Measurements from ENCODE around the gene ALDH8A1.

ALDH8A1 gene

DNA sequence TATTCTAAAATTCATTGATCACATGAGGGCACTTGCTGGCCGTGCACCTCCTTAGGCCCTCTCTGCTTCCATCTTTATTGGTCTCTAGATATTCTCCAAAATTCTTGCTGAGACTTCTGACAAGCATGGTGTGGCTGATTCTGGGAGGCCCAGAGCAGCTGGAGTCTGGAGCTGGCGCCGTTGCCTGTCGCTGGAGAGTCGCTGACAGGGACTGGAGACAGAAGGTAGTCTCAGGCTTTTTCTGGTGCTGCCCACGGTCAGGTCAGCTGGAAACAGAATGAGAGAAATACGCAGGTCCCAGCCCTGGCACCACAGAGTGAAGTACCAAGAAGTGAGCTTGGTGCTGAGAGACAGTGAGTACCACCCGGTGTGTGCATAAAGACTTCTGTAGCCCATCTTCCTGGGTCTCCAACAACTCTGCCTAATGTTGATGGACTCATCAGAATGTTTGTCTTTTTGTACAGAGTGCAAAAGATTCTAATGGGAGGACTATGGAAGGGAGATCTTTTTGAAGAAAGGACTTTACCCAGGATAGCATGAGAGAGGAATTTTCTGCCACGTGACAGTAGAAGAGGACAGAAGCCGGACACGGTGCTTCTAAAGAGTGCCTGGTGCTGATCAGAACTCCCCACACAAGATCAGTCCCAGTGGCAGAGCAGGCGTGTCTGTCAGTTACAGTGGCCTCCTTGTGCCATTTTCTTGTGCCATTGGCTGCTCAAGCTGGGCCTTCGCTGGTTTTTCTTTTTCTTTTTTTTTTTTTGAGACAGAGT lies 1.8 kb upstream of the ALDH8A1 start:
- in situ Hi-C loops (cut with MboI; ENCODE audit: low sequenced_read_pairs) = no loop called here

GRCh38 chr6:134950482-134950881 lies 581 bp upstream of the ALDH8A1 start:
- in situ Hi-C loops (cut with MboI; ENCODE audit: low sequenced_read_pairs) = no loop called here

DNA sequence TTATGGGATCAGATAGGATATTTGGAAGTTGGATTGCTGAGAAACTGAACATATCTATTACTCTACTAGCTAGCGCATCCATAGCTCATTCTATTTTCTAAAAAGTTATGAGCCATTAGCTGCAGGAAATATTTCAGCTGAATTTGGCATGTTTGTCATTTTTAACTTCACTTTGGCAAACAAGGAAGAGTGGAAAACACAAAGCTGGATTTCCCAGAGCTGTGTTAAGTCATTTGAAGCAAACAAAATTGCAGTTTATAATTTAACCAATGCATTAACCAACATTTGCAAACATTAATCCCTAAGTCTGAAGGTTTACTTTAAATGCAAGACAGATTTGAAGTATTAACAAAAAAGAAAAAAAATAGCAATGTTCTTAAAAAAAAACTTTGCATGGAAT lies 1.2 kb downstream of the ALDH8A1 start:
- in situ Hi-C loops (cut with MboI; ENCODE audit: low sequenced_read_pairs) = no loop called here

DNA sequence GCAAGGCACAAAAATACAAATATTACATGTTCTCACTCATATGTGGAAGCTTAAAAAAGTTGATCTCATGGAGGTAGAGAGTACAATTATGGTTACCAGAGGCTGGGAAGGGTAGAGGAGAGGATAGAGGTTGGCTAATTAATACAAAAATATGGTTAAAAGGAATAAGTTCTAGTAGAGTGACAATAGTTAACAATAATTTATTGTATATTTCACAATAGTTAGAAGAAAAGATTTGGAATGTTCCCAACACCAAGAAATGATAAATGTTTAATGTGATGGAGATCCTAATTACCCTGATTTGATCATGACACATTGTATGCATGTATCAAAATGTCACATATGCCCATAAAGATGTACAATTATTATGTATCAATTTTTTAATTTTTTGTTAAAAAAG lies 1.8 kb downstream of the ALDH8A1 start:
- in situ Hi-C loops (cut with MboI; ENCODE audit: low sequenced_read_pairs) = no loop called here

DNA sequence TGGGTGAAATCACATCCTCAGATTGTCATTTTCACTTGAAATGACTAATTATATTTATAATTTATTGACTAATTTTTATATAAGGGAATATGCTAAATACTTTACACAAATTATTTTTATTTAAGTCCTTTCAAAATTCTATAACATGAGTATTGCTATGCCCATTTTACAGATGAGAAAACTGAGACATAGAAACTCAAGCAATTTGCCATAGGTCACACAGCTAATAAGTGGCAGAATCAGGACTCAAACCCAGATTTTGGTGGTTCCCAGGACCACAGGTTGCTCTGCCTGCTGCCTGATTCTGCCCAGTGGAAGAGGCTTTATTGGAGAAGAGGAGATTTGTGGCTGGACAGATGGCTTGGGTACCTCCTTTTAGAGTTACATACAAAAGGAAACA lies 4.9 kb downstream of the ALDH8A1 start:
- in situ Hi-C loops (cut with MboI; ENCODE audit: low sequenced_read_pairs) = no loop called here

GRCh38 chr6:134943522-134944111 lies 6.3 kb downstream of the ALDH8A1 start:
- in situ Hi-C loops (cut with MboI; ENCODE audit: low sequenced_read_pairs) = no loop called here

GRCh38 chr6:134938896-134939295 lies 11.0 kb downstream of the ALDH8A1 start:
- in situ Hi-C loops (cut with MboI; ENCODE audit: low sequenced_read_pairs) = no loop called here

GRCh38 chr6:134937426-134937825 lies 12.5 kb downstream of the ALDH8A1 start:
- in situ Hi-C loops (cut with MboI; ENCODE audit: low sequenced_read_pairs) = no loop called here

DNA sequence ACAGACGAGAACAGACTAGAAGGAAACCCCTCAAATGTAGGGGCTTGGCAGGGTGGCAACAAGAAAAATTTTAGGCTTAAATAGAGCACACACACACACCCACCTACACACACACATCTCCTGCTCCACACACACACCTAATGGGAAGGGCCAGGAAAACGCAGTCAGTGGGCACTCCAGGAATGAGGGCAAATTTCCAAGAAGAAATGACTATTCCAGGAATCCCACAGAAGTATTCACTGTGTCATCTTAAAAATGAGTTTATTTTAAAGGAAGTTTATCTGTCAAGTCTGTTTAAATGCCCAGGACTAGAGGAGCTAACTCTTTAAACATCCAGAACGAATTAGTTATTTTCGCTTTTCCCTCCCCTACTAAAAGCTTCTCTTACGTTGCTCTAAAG lies 13.0 kb downstream of the ALDH8A1 start:
- in situ Hi-C loops (cut with MboI; ENCODE audit: low sequenced_read_pairs) = no loop called here

- in situ Hi-C loops (cut with MboI; ENCODE audit: low sequenced_read_pairs) = no loop called here
Observed at GRCh38 chr6:134936476-134936875, 13.4 kb downstream of the ALDH8A1 start.

- in situ Hi-C loops (cut with MboI; ENCODE audit: low sequenced_read_pairs) = no loop called here
Observed at GRCh38 chr6:134934793-134935485, 15.0 kb downstream of the ALDH8A1 start.

DNA sequence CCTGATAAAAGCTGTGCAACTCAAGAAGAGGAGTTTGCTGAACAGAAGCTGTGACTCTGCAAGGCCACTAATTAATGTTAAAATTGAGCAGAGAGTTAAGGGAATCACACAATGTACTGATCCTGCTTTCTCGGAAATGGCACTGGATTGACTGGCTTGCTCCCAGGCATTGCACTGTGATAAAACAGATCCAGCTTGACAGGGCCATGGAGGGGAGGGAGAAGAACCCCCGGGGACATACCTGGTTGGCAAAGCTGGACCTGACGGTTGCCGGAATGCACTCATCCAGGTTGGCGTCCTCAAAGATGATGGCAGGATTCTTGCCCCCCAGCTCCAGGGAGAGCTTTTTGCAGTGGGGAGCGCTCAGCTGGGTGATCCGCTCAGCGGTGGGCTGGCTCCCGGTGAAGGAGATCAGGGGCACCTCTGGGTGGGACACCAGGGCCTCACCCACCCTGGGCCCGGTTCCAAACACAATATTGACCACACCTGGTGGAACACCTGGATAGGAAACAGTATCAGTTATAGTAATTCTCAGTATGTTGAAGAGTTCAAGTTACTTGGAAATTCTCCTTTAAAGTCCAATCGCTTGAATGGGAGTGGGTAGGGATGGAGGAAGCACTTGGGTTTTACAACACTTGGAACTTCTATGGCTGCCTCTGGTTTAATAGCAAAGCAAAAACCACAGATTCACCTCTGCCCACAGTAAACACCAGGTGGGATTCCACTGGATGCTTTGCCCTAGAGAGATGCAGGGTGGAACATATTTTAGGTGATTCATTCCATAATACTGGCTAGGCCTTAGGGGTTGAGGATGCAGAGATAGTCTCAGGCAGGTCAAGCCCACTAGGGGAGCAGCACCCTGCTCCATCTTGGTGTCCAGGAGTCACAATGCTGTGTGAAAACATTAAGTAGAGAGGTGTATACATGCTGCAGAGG lies 17.1 kb downstream of the ALDH8A1 start:
- in situ Hi-C loops (cut with MboI; ENCODE audit: low sequenced_read_pairs) = no loop called here

- in situ Hi-C loops (cut with MboI; ENCODE audit: low sequenced_read_pairs) = no loop called here
Observed at GRCh38 chr6:134932098-134932497, 17.8 kb downstream of the ALDH8A1 start.

GRCh38 chr6:134930463-134930862 lies 19.4 kb downstream of the ALDH8A1 start:
- in situ Hi-C loops (cut with MboI; ENCODE audit: low sequenced_read_pairs) = no loop called here

GRCh38 chr6:134928151-134928900 lies 21.6 kb downstream of the ALDH8A1 start:
- in situ Hi-C loops (cut with MboI; ENCODE audit: low sequenced_read_pairs) = no loop called here

DNA sequence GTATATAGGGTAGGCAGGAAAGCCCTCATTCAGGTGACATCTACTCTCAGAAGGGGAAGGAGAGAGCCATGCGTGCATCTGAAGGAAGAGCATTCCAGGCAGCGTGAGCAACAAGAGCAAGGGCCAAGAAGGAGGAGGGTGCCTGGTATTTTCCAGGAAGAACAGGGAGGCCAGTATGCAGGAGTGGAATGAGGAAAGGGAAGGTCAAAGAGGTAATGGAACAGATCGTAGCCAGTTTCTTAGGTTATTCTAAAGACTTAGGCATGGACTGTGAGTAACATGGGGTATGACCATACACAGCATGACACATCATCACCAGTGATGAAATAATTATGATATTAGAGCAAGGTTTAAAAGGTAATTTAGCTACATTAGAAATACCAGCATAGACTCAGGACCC lies 24.1 kb downstream of the ALDH8A1 start:
- in situ Hi-C loops (cut with MboI; ENCODE audit: low sequenced_read_pairs) = no loop called here

DNA sequence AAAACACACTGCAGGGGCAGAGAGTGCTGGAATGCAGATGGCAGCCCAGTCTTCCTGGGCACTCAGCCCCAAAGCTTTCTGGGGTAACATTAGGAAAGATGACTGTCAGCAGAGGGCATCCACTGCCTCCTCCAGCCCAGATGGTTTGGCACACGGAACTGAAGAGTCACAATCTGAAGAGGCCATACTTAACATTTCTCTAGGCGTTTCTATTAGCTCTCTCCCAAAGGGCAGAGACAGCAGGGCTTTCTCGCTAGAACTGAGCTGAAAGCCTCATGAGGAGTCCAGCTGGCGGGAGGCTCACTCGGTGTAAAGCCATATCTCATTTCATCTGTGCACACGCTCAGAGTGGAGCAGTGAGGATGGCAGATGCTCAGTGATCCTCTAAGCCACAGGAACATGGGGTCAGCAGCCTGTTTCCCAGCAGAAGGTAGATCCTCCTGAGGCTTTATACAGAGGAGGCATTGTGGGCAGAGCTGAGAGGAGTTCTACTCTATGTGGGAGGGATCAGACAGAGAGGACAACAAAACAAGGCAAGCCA lies 28.1 kb downstream of the ALDH8A1 start:
- in situ Hi-C loops (cut with MboI; ENCODE audit: low sequenced_read_pairs) = no loop called here

GRCh38 chr6:134921276-134921675 lies 28.6 kb downstream of the ALDH8A1 start:
- in situ Hi-C loops (cut with MboI; ENCODE audit: low sequenced_read_pairs) = no loop called here

DNA sequence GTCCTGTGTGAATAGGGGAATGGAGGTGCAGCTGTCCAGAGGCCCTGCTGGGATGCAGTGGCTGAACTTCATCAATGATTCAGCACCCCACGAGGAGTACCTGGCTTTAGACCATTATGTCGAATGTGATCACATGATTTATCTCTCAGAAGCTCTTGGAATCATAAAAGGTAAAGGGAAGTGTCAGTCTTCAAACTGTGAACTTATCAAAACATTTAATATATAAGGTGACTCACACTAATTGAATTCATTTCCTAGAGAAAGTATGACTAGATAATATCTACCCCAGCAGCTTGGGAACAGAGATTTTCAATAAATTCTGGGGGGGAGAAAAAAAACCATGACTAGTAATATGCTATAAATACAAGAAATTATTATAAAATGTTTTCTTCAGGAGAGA lies 29.5 kb downstream of the ALDH8A1 start:
- in situ Hi-C loops (cut with MboI; ENCODE audit: low sequenced_read_pairs) = no loop called here

DNA sequence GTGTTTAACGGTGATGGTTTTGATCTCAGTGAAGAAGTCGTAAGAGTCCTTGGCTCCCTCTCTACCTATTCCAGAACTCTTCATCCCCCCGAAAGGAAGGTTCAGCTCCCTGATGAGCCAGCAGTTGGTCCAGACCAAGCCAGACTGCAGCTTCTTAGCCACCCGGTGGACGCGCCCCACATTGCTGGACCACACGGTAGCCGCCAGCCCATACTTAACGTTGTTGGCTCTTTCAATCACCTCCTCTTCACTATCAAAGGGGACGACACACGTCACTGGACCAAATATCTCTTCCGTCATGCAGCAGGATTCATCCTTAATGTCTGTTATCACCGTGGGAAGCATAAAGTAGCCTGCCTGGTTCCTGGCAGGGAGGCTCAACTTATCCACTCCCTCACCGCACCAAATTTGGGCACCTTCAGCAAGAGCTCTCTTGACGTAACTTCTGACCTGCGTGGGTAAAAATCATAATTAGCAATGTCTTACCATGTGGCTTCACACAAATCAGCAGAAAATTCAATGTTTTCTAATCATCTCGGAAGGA lies 31.4 kb downstream of the ALDH8A1 start:
- in situ Hi-C loops (cut with MboI; ENCODE audit: low sequenced_read_pairs) = no loop called here
